ENCODE results near the gene OMP.

The OMP gene

GRCh38 chr11:77143405-77144020 is 40.9 kb downstream of the OMP start:
- no peak for DNase-seq

- DNase-seq: no peak
These were observed 41.7 kb downstream of the OMP start for GRCh38 chr11:77144196-77144856.

GRCh38 chr11:77144857-77145428 is 42.3 kb downstream of the OMP start:
- DNase-seq: no peak

- DNase-seq: no peak
These were observed 43.8 kb downstream of the OMP start for GRCh38 chr11:77146261-77147035.

- DNase-seq: no peak
These were observed 44.3 kb downstream of the OMP start for GRCh38 chr11:77147036-77147315.

GRCh38 chr11:77147668-77148321 is 45.2 kb downstream of the OMP start:
- DNase-seq: peak; percentile 26

GRCh38 chr11:77148963-77149715 is 46.5 kb downstream of the OMP start:
- no peak for DNase-seq

- DNase-seq: no peak
These were observed 47.2 kb downstream of the OMP start for GRCh38 chr11:77149716-77150392.

GRCh38 chr11:77150836-77151235 is 48.2 kb downstream of the OMP start:
- DNase-seq: no peak

GRCh38 chr11:77151804-77152509 is 49.3 kb downstream of the OMP start:
- DNase-seq: peak; percentile 48

GRCh38 chr11:77152846-77153245 is 50.2 kb downstream of the OMP start:
- no peak for DNase-seq
